Activated naive CD8-positive, alpha-beta T cell (primary cell): Measurements from ENCODE around the gene C17orf67.

Experiments
- H3K27ac Mint-ChIP-seq: one replicate; pipeline ENCODE4 v1.8.0; 2021; ENCODE audit warnings: mixed read lengths
- H3K27me3 Mint-ChIP-seq: one replicate; pipeline ENCODE4 v1.8.0; 2021; ENCODE audit warnings: mixed read lengths
- H3K36me3 Mint-ChIP-seq: one replicate; pipeline ENCODE4 v1.8.0; 2021; ENCODE audit warnings: mixed read lengths
- H3K4me1 Mint-ChIP-seq: one replicate; pipeline ENCODE4 v1.8.0; 2021; ENCODE audit warnings: low read depth, mixed read lengths
- H3K4me3 Mint-ChIP-seq: one replicate; pipeline ENCODE4 v1.8.0; 2021; ENCODE audit warnings: mild to moderate bottlenecking, mixed read lengths
- H3K9me3 Mint-ChIP-seq: one replicate; pipeline ENCODE4 v1.8.0; 2021; ENCODE audit warnings: low read depth, mixed read lengths

Gene C17orf67

GRCh38 chr17:56804454-56804853 is 29.3 kb downstream of the C17orf67 start:
- H3K27ac Mint-ChIP-seq, result no peak overlapping the region
- H3K4me1 Mint-ChIP-seq, result no peaks in the 10 kb centered on the region
- peaks cover 5% of the 10 kb centered on the region for H3K36me3 Mint-ChIP-seq
- H3K9me3 Mint-ChIP-seq, result no peaks in the 10 kb centered on the region
- H3K4me3 Mint-ChIP-seq, result no peak overlapping the region
- H3K27me3 Mint-ChIP-seq, result no peaks in the 10 kb centered on the region

- Mint-ChIP-seq H3K36me3 (peaks cover 5% of the 10 kb centered on the region), H3K27me3 (no peaks in the 10 kb centered on the region), H3K4me3 (no peak overlapping the region), H3K4me1 (no peaks in the 10 kb centered on the region), H3K27ac (no peak overlapping the region), H3K9me3 (no peaks in the 10 kb centered on the region)
These were observed 30.6 kb downstream of the C17orf67 start for GRCh38 chr17:56803071-56803470.

- Mint-ChIP-seq H3K27me3 (no peaks in the 10 kb centered on the region), H3K4me3 (no peak overlapping the region), H3K4me1 (no peaks in the 10 kb centered on the region), H3K36me3 (peaks cover 1% of the 10 kb centered on the region), H3K9me3 (no peaks in the 10 kb centered on the region), H3K27ac (no peak overlapping the region)
These were observed 32.1 kb downstream of the C17orf67 start for GRCh38 chr17:56801459-56802178.

GRCh38 chr17:56798916-56799315 is 34.8 kb downstream of the C17orf67 start:
- H3K36me3 Mint-ChIP-seq, result peaks cover 2% of the 10 kb centered on the region
- no peaks in the 10 kb centered on the region for H3K9me3 Mint-ChIP-seq
- H3K27ac Mint-ChIP-seq, result no peak overlapping the region
- no peaks in the 10 kb centered on the region for H3K4me1 Mint-ChIP-seq
- H3K4me3 Mint-ChIP-seq, result no peak overlapping the region
- H3K27me3 Mint-ChIP-seq, result no peaks in the 10 kb centered on the region

- Mint-ChIP-seq H3K27me3 (no peaks in the 10 kb centered on the region), H3K9me3 (no peaks in the 10 kb centered on the region), H3K4me3 (no peak overlapping the region), H3K4me1 (no peaks in the 10 kb centered on the region), H3K27ac (no peak overlapping the region), H3K36me3 (peaks cover 7% of the 10 kb centered on the region)
These were observed 37.2 kb downstream of the C17orf67 start for GRCh38 chr17:56796536-56796935.

GRCh38 chr17:56795221-56795865 is 38.4 kb downstream of the C17orf67 start:
- H3K27ac Mint-ChIP-seq, result no peak overlapping the region
- H3K4me1 Mint-ChIP-seq, result no peaks in the 10 kb centered on the region

GRCh38 chr17:56793957-56794356 is 39.8 kb downstream of the C17orf67 start:
- H3K4me3 Mint-ChIP-seq, result no peak overlapping the region
- H3K27me3 Mint-ChIP-seq, result no peaks in the 10 kb centered on the region
- H3K27ac Mint-ChIP-seq, result no peak overlapping the region
- peaks cover 7% of the 10 kb centered on the region for H3K36me3 Mint-ChIP-seq
- H3K9me3 Mint-ChIP-seq, result no peaks in the 10 kb centered on the region
- H3K4me1 Mint-ChIP-seq, result no peaks in the 10 kb centered on the region

More at GRCh38 chr17:56795221-56795865, 38.4 kb downstream of the C17orf67 start:
- Mint-ChIP-seq H3K4me3 (no peak overlapping the region), H3K27me3 (no peaks in the 10 kb centered on the region), H3K36me3 (peaks cover 7% of the 10 kb centered on the region), H3K9me3 (no peaks in the 10 kb centered on the region)

- Mint-ChIP-seq H3K4me1 (no peaks in the 10 kb centered on the region), H3K27ac (no peak overlapping the region), H3K27me3 (no peaks in the 10 kb centered on the region), H3K36me3 (peaks cover 7% of the 10 kb centered on the region), H3K4me3 (no peak overlapping the region), H3K9me3 (no peaks in the 10 kb centered on the region)
These were observed 40.2 kb downstream of the C17orf67 start for GRCh38 chr17:56793531-56793930.

- no peaks in the 10 kb centered on the region for H3K27me3 Mint-ChIP-seq
- H3K9me3 Mint-ChIP-seq, result no peaks in the 10 kb centered on the region
- H3K4me3 Mint-ChIP-seq, result no peak overlapping the region
- H3K4me1 Mint-ChIP-seq, result peaks cover 4% of the 10 kb centered on the region
- peak overlapping the region; percentile 17 for H3K27ac Mint-ChIP-seq
- H3K36me3 Mint-ChIP-seq, result peaks cover 7% of the 10 kb centered on the region
These were observed 41.5 kb downstream of the C17orf67 start for GRCh38 chr17:56792267-56792666.

- peaks cover 31% of the 10 kb centered on the region for H3K4me1 Mint-ChIP-seq
- peak overlapping the region; percentile 93 for H3K27ac Mint-ChIP-seq
- peaks cover under 1% of the 10 kb centered on the region for H3K27me3 Mint-ChIP-seq
- peaks cover 3% of the 10 kb centered on the region for H3K36me3 Mint-ChIP-seq
- H3K9me3 Mint-ChIP-seq, result no peaks in the 10 kb centered on the region
- H3K4me3 Mint-ChIP-seq, result peak overlapping the region; percentile 65
These were observed 46.7 kb downstream of the C17orf67 start for GRCh38 chr17:56786989-56787482.

GRCh38 chr17:56785997-56786680 is 47.6 kb downstream of the C17orf67 start:
- Mint-ChIP-seq H3K9me3 (no peaks in the 10 kb centered on the region), H3K27me3 (peaks cover 3% of the 10 kb centered on the region), H3K36me3 (peaks cover 2% of the 10 kb centered on the region), H3K4me3 (peak overlapping the region; percentile 65), H3K4me1 (peaks cover 31% of the 10 kb centered on the region), H3K27ac (peak overlapping the region; percentile 93)

- Mint-ChIP-seq H3K4me3 (no peak overlapping the region), H3K4me1 (peaks cover 32% of the 10 kb centered on the region), H3K36me3 (peaks cover 2% of the 10 kb centered on the region), H3K27ac (peak overlapping the region; percentile 30), H3K27me3 (peaks cover 3% of the 10 kb centered on the region), H3K9me3 (no peaks in the 10 kb centered on the region)
These were observed 48.3 kb downstream of the C17orf67 start for GRCh38 chr17:56785405-56785804.

GRCh38 chr17:56782338-56782737 is 51.4 kb downstream of the C17orf67 start:
- H3K36me3 Mint-ChIP-seq, result peaks cover 2% of the 10 kb centered on the region
- no peak overlapping the region for H3K4me3 Mint-ChIP-seq
- peaks cover 49% of the 10 kb centered on the region for H3K4me1 Mint-ChIP-seq
- no peak overlapping the region for H3K27ac Mint-ChIP-seq
- H3K27me3 Mint-ChIP-seq, result peaks cover 3% of the 10 kb centered on the region
- no peaks in the 10 kb centered on the region for H3K9me3 Mint-ChIP-seq

GRCh38 chr17:56781906-56782305 is 51.8 kb downstream of the C17orf67 start:
- H3K4me1 Mint-ChIP-seq, result peaks cover 44% of the 10 kb centered on the region
- no peaks in the 10 kb centered on the region for H3K9me3 Mint-ChIP-seq
- peaks cover 2% of the 10 kb centered on the region for H3K36me3 Mint-ChIP-seq
- H3K27me3 Mint-ChIP-seq, result peaks cover 3% of the 10 kb centered on the region
- H3K27ac Mint-ChIP-seq, result no peak overlapping the region
- no peak overlapping the region for H3K4me3 Mint-ChIP-seq
